Caki2 (cell line): ENCODE measurements around the gene PARVA. TPM values are rescaled to one million over a fixed set of nuclear protein-coding genes. Genes with fewer than 3 reads are reported as not detected.
A peak's percentile ranks its signal among the peaks of the same experiment; 100 is the strongest.

Source experiments
- DNase-seq: peaks from one replicate; pipeline ENCODE4 v3.0.0-alpha.2; 2015; ENCODE audit warnings: low read depth
- in situ Hi-C: cut with HindIII; loops from 2 replicates; pipeline ENCODE4 v1.10.0; 2016; ENCODE audit warnings: low sequenced_read_pairs, low pct_unique_long_range_greater_than_20kb, mixed read lengths
- total RNA-seq: library from RNA; depleted of rRNA; stranded (reverse); fragments of >200 nt; shearing (Covaris generic); gene quantifications from 2 replicates; pipeline ENCODE4 v1.2.3, GENCODE V29; 2014; ENCODE audit warnings: low replicate concordance

The PARVA gene
- total RNA-seq, 1 experiment from 2014 or later: 14.8 TPM

GRCh38 chr11:12547953-12548650, 170.7 kb downstream of the PARVA start:
- DNase-seq: no peak
- in situ Hi-C loops: no loop called here

GRCh38 chr11:12552692-12553091, 175.3 kb downstream of the PARVA start:
- in situ Hi-C loops: no loop called here
- no peak for DNase-seq

- DNase-seq: no peak
- in situ Hi-C loops: no loop called here
Measured at GRCh38 chr11:12554122-12554521, 176.8 kb downstream of the PARVA start.

DNA sequence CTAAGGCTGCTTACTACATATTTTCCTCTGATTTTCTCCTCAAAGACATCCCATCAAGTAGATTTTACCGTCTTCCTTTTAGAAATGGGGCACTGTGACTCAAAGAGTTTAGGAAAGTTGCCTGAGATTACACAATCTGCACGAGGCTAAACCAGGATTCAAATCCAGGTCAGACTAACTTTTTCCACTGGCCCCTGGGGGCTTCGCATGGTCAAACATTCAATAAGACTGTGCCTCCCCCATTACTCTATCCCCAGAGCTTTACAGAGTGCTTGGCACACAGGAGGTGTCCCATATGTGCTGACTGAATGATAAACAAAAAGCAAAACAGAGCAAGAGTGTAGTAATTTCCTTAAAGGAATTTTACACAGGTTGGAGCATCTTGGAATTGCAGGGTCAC, 178.8 kb downstream of the PARVA start:
- DNase-seq: no peak
- in situ Hi-C loops: no loop called here

DNA sequence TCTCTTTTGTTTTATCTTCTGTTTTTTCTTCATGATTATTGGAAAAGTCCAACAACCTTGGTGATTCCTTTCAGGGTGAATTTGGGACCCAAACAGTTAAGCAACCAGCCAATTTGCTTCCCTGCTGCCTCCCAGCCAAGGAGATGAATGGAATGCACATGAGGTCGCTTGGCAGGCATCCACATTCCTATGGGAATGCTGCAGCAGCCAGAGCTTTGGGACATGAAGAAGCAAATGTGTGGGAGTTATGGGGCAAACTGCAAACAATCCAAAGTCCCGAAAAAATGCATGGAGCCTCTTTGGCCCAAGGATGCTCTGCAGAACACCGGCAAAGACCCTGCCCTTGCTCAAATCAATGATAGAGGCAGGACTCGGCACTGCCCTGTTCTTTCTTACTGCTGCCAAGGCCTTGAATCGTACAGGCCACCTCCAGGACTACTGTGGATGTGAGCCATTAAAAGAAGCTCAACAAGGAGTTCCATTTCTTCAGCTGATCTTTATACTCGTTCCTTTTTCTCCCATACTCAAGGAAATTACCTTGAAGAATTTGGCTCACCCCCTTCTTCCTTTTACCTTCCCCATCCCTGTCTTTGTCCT, 179.5 kb downstream of the PARVA start:
- in situ Hi-C loops: no loop called here
- peak; percentile 65 for DNase-seq

GRCh38 chr11:12559011-12559410, 181.6 kb downstream of the PARVA start:
- no peak for DNase-seq
- in situ Hi-C loops: no loop called here

GRCh38 chr11:12560362-12560761, 183.0 kb downstream of the PARVA start:
- in situ Hi-C loops: no loop called here
- no peak for DNase-seq

- in situ Hi-C loops: no loop called here
Measured at GRCh38 chr11:12560861-12561260, 183.5 kb downstream of the PARVA start.

DNA sequence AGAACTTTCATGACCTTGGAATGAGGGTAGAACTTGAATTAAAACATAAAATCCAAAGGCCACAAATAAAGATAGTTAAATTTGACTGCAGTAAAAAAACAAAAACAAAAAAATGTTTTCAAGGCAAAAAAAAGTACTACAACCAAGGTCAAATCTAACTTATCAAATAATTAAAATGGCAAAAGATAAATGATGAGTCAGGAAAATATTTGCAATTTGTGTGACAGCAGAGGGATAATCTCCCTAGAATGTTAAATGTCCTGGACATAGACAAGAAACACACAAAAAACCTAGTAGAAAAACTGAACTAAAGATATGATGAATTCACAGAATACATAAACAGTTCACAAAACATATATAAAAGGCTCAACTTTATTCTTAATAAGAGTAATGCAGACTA, 186.6 kb downstream of the PARVA start:
- in situ Hi-C loops: no loop called here
- no peak for DNase-seq

More at GRCh38 chr11:12560861-12561260, 183.5 kb downstream of the PARVA start:
- no peak for DNase-seq

DNA sequence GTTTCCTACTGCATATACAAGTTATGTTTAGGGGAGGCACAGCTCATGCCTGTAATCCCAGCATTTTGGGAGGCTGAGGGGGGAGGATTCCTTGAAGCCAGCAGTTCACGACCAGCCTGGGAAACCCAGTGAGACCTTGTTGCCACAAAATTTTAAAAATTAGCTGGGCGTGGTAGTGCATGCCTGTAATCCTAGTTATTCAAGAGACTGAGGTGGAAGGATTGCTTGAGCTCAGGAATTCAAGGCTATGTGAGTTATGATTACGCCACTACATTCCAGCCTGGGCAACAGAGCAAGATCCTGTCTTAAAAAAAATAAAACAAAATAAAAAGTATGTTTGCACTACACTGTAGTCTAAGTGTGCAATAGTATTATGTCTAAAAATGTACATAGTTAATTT, 188.0 kb downstream of the PARVA start:
- in situ Hi-C loops: no loop called here
- DNase-seq: no peak

DNA sequence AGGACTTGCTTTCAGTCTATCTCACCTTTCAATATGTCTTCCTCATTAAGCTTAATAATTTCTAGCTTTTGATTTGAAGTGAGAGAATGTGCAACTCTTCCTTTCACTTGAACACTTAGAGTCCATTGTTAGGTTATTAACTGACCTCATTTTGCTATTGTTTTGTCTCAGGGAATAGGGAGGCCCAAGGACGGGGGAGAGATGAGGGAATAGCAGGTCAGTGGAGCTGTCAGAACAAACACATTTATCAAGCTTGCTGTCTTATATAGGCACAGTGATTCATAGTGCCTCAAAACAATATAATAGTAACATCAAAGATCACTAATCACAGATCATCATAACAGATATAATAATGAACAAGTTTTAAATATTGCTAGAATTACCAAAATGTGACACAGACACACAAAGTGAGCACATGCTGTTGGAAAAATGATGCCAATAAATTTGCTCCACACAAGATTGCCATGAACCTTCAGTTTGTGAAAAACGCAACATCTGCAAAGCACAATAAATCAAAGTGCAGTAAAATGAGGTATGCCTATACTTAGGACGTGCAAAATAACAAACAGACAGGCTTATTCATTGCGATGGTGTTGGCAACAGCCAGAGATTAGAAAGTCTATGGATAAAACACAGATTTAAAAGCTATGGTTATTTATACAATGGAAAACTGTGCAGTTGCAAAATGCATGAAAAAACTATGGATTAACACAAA, 190.5 kb downstream of the PARVA start:
- in situ Hi-C loops: no loop called here

GRCh38 chr11:12569499-12570425, 192.4 kb downstream of the PARVA start:
- DNase-seq: no peak
- in situ Hi-C loops: no loop called here

More for the DNA sequence above, 190.5 kb downstream of the PARVA start:
- DNase-seq: no peak

GRCh38 chr11:12573707-12574485, 196.5 kb downstream of the PARVA start:
- in situ Hi-C loops: no loop called here
- DNase-seq: no peak

- in situ Hi-C loops: no loop called here
- peak; percentile 44 for DNase-seq
Measured at GRCh38 chr11:12577725-12578644, 200.6 kb downstream of the PARVA start.

DNA sequence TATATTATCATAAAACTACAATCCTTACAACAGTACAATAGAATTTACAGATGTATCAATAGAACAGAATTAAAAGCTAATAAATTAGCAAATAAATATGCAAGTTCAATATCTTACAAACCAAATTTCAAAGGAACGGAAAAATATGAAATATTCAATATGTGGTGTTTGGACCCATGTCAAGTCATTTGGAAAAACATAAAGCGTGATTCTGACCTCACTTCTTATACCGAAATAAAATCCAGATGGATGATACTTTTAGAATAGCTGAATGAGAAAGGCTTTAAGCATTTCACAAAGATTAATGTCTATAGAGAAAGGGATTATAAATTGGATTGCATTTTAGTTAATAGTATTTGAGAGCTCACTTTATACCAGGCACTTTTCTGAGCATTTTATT, 204.0 kb downstream of the PARVA start:
- DNase-seq: no peak
- in situ Hi-C loops: no loop called here

DNA sequence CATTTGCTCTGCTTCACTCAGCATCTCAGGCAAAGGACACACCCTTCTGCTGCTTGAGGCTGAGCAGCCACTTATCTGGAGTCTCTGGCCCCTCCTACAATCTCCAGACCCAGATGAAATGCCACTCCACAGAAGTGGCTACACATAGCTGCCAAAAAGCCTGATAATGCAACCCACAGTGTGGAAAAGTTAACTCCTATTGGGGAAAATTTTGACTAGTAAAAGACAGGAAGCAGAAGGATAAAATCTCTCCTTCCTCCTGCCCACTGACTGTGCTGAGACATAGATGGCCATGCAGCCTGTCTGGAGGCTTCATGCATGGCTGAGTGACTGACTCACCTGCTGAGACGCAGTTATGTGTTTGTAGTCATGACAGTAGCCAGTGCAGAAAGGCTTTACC, 204.6 kb downstream of the PARVA start:
- in situ Hi-C loops: no loop called here
- DNase-seq: peak; percentile 96
